HG02588 (cell line): ENCODE measurements around the gene KIR2DL3.
"Not testable (repeated sequence)": the region's sequence is repeated elsewhere in the genome, so short reads cannot be mapped to it uniquely, and the experiment has no call there.

Experiments
- ATAC-seq: cut with Tn5 transposase; IDR thresholded peaks from one replicate; pipeline ENCODE4 v1.9.1; 2021; ENCODE audit warnings: mild to moderate bottlenecking, moderate library complexity; ENCODE audit not compliant: unreplicated experiment

Gene KIR2DL3

DNA sequence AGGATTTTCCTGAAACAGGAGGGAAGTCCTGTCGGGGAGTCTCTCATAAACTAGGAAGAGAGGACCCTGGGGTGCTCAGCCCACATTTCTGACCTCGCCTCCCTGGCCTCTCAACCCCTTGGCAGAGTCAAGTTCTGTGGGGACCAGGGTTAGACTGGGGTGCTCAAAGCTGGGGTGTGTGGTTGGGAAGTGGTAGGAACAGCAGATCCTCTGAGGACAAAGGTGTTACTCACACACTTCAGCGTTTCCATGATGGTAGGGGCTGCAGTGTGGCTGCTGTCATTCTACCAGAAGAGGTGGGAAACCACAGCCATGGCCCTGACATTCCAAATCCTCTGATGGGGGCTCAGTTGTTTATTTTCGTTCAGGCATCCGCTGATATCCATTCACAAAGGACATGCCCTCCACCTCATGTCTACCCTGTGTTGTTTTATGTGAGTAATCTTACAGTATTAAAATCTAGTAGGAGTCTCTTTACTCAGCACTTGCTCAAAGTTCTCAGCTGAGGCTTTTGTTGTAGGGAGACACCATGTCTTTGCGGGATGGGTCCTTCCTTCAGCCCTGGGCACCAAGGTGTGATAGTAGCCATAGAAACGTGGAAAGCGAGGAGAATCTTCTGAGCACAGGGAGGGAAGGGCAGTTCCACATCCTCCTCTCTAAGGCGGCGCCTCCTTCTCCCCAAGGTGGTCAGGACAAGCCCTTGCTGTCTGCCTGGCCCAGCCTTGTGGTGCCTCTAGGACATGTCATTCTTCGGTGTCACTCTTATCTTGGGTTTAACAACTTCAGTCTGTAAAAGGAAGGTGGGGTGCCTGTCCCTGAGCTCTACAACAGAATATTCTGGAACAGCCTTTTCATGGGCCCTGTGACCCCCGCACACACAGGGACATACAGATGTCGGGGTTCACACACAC, 1.5 kb downstream of the KIR2DL3 start:
- no peak for ATAC-seq

- not testable (repeated sequence) for ATAC-seq
Measured at GRCh38 chr19:54741950-54742349, 3.6 kb downstream of the KIR2DL3 start.

DNA sequence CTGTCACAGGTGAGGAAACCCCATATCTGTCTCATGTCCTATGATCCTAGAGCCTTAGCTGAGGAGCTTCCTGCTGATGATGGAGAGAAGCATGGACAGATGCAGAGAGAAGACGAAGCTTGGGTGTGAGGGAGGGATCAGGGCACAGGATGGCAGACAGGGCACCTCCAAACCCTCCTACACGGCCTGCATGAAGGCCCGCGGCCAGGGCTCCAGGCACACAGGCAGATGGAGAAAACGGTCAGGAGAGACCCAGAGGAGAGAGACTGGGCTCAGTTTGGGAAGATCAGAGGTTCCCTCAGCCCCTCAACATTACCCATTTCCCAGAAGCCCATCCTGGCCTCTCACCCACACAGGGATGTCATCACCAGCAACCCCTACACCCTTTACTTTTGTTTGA, 5.8 kb downstream of the KIR2DL3 start:
- ATAC-seq, result not testable (repeated sequence)

GRCh38 chr19:54747614-54748322, 9.5 kb downstream of the KIR2DL3 start:
- not testable (repeated sequence) for ATAC-seq

DNA sequence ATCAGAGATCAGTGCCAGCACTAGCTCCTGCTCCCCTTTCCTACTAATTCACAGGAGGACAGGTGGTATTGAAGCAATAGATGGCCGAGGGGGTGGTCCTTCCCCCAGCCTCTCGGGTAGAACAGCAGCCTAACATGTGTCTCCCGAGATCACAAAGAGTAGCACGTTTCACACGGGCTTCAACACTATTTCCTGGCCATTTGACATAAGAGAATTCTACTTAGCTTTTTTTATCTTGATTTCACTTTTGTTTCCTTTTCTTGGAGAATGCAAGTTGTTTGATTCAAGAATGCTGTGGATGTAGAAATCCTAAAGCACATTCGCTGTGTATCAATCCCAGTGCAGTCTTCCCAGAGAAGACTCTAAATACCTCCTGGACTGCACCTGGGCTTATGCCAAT, 12.0 kb downstream of the KIR2DL3 start:
- not testable (repeated sequence) for ATAC-seq

GRCh38 chr19:54756204-54757110, 18.1 kb downstream of the KIR2DL3 start:
- ATAC-seq, result not testable (repeated sequence)

GRCh38 chr19:54758577-54758976, 20.3 kb downstream of the KIR2DL3 start:
- ATAC-seq, result not testable (repeated sequence)

- ATAC-seq, result not testable (repeated sequence)
Measured at GRCh38 chr19:54764219-54764618, 25.9 kb downstream of the KIR2DL3 start.

DNA sequence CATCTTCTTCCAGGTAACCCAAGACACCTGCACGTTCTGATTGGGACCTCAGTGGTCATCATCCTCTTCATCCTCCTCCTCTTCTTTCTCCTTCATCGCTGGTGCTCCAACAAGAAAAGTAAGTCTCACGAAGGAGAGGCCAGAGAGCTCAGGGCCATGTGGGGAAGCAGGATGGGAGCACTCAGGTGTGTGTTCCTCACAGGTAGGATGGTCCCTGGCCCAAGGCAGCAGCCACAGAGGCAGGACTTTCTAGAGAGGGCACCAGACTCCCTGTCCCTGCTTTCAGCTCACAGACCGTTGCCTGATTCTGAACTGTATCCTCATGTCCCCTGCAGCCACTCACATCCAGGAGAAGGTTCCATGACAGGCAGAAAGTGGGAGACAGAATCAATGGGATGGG, 28.2 kb downstream of the KIR2DL3 start:
- ATAC-seq, result not testable (repeated sequence)

GRCh38 chr19:54769646-54770045, 31.3 kb downstream of the KIR2DL3 start, which contains the start of gene KIR2DL1:
TSS of gene KIR2DL1 (plus strand) at chr19:54769793. CDS start at chr19:54769851, 58 bp downstream.
- ATAC-seq, result not testable (repeated sequence)

- not testable (repeated sequence) for ATAC-seq
Measured at GRCh38 chr19:54770511-54770910, 32.2 kb downstream of the KIR2DL3 start.

GRCh38 chr19:54771018-54771960, 33.0 kb downstream of the KIR2DL3 start:
- ATAC-seq, result not testable (repeated sequence)

DNA sequence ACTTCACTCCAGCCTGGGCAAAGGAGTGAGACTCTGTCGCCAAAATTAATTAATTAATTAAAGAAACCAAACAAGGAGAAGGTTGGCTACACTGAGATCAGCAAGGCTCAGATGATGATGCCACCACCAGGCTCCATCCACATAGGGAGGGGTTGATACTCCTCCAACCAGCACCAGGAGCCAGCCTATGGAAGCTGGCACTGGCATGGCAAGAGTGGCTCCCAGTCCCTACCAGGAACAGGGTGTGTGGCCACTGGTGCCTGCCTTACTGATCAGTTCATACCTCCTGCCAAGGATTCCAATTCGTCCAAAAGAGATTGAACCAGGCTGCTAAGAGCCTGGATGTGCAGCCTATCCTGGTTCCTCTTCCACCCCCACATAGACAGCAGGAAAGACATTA, 34.4 kb downstream of the KIR2DL3 start:
- not testable (repeated sequence) for ATAC-seq

GRCh38 chr19:54775095-54775815, 36.9 kb downstream of the KIR2DL3 start:
- ATAC-seq, result not testable (repeated sequence)

GRCh38 chr19:54775830-54776229, 37.5 kb downstream of the KIR2DL3 start:
- not testable (repeated sequence) for ATAC-seq

DNA sequence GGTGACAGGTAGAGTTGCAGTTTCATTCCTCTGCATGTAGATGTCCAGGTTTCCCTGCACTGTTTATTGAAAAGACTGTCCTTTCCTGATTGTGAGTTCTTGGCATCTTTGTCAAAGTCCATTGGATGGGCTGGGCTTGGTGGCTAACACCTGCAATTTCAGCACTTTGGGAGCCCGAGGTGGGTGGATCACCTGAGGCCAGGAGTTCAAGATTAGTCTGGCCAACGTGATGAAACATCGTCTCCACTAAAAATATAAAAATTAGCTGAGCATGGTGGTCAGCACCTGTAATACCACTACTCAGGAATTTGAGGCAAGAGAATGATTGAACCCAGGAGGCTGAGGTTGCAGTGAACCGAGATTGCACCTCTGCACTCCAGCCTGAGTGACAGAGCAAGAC, 39.5 kb downstream of the KIR2DL3 start:
- not testable (repeated sequence) for ATAC-seq

DNA sequence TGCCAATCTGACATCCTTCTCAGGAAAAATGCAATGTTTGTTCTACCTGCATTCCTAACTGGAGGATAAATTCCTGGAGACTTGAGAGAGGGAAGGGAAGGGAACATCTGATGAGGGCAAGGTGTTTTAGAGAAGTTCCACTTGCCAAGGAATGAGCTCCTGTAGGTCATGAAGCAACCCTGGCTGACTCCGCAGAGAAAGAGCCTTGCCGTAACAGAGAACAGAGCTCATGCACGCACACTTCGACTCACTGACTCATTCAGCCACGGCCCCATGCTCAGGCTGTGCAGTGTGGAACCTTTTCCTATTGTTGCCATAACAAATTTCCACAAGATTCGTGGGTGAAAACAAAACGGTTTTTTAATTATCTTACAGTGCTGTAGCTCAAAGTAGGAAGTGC, 40.6 kb downstream of the KIR2DL3 start:
- not testable (repeated sequence) for ATAC-seq

DNA sequence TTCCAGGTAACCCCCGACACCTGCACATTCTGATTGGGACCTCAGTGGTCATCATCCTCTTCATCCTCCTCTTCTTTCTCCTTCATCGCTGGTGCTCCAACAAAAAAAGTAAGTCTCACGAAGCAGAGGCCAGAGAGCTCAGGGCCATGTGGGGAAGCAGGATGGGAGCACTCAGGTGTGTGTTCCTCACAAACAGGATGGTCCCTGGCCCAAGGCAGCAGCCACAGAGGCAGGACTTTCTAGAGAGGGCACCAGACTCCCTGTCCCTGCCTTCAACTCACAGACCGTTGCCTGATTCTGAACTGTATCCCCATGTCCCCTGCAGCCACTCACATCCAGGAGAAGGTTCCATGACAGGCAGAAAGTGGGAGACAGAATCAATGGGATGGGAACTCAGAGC, 44.6 kb downstream of the KIR2DL3 start:
- not testable (repeated sequence) for ATAC-seq
